NCI-H1694 treated with DMSO at 0.1 percent for 48 hours (cell line): ENCODE data around the gene DCST1.
A peak's percentile ranks its signal among the peaks of the same experiment; 100 is the strongest.

ENCODE experiments used
- DNase-seq: peaks from one replicate; lab custom pipeline; 2025; lab: John Stamatoyannopoulos, UW

DCST1 gene

GRCh38 chr1:155001675-155002463, 31.8 kb upstream of the DCST1 start:
- peak; percentile 99 for DNase-seq

- no peak for DNase-seq
Observed at GRCh38 chr1:155002464-155003226, 31.0 kb upstream of the DCST1 start, which contains the start of gene ZBTB7B. TSS of gene ZBTB7B (plus strand) at chr1:155002802. CDS start at chr1:155014661, 11,859 bp downstream.

- DNase-seq = no peak
Observed at GRCh38 chr1:155003227-155003765, 30.3 kb upstream of the DCST1 start.

DNA sequence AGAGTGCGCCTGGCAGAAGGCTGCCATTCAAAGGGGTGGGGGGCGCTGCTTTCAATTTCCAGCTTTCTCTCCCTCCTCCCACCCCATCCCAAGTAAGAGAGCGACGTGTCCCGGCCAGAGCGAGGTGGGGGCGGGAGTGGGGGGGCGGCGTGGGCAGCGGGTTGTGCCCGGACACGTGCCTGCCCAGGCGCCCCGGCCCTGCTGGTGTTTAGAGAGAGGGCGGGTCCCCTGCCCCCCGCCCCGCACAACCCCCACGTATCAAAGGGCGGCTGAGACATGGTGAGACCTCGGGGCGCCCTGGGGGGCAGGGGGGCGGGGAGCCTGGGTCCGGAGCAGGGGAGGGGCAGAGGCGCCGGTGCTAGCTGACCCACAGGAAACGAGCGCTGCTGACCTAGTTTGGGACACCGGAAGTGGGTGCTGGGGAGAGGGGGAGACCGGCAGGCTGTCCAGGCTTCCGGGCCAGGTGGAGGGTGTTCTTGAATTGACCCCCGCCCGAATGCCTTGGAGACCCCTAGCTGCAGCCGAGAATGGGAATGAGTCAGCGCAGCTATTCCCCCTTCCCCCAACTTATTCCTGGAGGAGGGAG, 29.8 kb upstream of the DCST1 start:
- no peak for DNase-seq

DNA sequence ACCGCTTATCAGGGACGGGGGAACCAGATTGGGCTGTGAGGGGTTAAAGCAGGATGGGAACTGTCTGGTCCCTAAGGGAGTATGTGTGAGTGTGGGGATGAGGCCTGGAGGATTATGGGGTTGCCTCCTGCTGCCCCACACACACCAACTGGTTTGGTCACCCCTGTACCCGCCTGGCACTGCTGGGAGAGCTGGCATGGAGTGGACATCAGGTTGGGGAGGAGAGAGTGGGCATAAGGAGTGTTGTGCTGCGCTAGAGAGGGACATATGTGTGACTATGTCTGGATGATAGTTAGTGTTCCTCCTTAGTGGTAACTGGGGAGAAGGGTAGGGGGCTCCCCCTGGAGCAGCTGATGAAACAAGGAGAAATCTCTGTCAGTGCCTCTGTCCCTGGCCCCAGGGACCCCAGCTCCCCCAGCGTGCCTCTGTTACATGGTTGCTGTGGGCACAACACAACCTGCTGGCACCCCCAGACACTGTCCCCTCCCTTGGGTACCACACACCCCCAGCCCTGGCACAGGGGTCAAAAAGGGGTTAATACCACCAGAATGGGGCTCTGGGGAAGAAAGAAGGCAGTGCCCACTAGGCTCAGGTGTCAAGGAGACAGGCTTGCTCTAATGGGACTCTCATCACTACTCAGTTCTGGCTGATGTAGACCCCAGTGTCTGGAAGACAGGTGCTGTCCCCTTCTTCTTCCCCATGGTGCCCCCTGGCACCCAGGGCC, 29.1 kb upstream of the DCST1 start:
- no peak for DNase-seq

GRCh38 chr1:155005076-155006011, 28.3 kb upstream of the DCST1 start:
- no peak for DNase-seq

DNA sequence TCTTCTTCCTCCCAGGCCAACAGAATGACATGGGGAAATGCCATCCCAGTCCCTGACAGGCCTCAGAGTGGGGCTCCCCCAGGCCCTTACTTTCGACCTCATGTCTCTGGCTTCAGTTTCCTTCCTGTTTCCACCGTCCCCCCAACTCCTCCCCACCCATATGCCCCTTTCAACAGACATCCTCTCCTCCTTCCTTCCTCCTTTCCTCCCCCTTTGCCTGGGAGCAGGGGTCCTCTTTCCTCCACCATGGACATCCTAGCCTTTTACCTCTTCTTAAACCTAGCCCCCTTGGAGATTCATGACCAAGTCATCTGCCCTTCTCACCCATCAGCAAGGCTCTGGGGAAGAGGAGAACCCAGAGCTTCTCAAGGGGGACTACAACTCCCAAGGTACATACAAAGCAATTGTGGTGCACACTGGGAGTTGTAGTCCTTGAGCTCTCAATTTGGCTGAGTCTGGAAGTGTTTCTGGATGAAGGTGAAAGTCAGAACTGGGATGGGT, 27.0 kb upstream of the DCST1 start:
- peak; percentile 48 for DNase-seq

- DNase-seq = no peak
Observed at GRCh38 chr1:155007251-155007828, 26.3 kb upstream of the DCST1 start.

DNA sequence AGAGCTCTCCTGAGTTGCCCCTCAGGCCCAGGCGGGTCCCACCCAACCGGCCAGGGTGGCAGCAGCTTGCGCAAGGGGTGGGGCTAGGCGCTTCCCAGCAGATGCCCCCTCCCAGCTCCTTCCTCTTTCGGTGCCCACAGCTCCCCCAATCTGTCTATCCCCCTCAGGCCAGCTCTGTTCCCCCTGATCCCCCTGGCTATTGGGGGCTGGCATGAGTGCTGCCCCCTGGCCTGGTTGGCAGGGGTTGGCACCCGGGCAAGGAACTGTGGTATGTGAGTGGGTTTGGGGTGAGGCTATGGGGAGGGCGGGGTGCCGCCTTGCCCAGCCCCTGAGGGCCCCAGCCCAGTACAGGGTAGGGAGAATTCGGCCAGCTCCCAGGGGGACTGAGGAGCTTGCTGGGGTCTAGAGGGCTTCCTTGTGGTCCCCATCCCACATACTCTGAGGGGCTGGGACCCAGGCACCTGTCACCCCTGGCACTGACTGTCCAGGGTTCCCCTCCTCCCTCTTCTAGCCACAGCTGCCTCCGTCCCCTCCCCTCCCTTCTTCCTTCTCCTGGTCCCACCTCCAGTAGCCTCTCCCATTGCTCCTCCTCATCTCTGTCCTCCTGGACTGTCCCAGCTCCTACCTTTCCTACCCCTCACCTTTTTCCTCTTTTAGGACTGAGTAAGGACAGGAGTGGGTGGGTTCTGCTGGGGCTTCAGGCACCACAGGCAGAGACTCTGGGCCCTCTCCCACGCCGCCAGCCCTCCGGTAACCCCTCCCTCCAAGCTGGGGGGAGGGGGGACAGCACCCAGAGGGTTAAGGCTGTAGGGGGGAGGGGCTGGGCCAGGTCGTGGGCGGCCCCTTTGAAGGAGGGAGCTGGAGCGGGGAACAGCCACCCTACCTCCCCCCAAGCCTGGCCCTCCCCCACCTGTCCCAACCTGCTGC, 25.3 kb upstream of the DCST1 start:
- no peak for DNase-seq

GRCh38 chr1:155009221-155009711, 24.4 kb upstream of the DCST1 start:
- no peak for DNase-seq

DNA sequence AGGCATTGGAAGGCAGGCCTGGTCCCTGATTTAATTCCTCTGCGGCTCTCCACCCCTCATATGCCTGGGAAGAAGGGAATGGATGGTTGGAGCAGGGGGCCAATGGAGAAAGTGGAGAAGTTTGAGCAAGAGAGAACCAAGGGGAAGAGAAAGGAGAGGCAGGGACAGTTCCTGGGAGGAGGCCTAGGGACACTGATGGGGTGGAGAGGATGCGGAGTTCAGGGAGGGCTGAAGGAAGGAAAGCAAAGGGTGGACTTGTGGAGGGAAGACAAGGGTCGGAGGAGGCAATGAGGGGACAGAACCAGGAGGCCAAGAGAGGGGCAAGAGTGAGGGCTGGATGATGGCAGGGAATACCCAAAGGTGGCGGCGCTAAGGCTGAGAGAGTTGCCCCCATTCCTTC, 23.9 kb upstream of the DCST1 start:
- no peak for DNase-seq

GRCh38 chr1:155010211-155010918, 23.3 kb upstream of the DCST1 start:
- DNase-seq = no peak

DNA sequence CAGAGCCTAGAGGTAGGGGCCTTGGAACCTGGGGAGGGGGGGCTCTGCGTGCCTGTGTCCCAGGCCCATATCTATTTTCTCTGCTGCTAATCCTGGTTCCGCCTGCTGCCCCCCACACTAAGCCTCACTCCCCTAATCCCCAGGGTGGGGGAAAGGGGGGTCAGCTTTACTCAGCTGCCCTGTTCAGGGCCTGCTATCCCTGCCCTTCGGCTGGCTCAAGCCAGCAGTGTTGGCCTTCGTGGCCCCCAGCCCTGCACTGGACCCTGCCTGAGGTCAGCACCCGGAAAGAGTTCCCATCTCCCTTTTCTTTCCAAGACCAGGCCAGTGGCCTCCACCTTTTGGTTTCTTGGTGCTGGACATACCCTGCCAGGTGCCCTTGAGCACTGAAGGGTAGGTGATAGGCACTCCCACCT, 22.6 kb upstream of the DCST1 start:
- no peak for DNase-seq

DNA sequence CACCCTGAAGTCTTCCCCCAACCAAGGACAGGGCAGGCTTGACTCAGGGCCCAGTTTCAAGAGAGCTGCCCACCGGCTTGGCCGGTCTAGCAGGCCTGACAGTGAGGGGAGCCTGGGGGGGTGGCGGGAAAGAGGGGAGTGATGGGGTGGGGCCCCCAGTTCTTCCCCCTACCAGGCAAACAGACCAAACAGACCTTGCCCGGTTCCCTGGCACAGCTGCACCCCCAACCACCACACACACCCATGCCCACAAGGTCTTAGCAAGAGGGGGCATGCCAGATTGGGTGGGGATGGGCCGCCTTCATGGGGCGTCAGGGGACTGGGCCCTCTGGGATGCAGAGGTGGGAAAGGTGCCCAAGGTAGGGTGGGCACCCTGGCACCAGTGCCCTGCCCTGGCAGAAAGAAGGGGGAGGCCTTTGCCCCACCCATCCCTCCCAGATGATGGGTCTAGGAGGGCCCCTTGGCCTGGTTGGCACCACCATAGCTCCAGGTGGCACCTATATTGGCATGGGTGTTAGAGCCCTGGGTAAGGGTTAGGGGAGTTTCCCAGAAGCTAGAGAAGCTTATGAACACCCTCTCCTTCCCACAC, 22.1 kb upstream of the DCST1 start:
- DNase-seq = no peak

GRCh38 chr1:155012026-155012546, 21.5 kb upstream of the DCST1 start:
- no peak for DNase-seq

DNA sequence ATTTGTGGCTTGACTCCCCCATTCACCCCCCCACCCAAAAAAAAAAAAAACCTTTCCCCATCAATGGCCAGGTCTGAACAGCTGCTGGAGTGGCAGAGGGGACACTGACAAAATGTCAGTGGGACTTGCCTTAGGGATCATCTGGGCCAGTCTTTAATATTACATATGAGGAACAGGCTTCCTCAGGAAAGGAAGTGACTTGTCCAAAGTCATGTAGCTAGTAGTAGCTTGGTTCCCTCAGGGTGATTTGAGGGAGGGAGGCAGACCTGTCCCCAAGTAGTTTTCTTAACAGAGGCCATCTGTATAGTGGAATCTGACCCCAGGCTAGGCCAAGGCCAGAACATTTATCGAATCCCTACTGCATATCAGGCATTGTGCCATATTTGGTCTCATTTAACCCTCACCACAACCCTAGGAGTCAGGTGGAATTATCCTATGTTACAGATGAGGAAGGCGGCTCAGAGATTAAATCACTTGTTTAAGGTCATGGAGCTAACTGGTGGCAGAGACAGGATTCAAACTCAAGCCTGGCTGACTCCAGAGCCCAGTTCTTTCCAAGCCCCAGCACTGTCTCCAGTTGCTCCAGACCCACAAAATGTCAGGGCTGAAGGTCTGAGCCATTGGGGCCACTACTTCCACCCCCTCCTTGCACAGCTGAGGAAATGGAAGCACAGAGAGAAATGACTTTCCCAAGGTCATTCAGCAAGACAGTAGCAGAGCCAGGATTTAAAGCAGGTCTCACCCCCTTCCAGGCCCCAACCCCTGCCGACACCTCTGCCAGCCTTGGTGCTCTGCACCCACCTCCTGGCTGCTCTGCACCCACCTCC, 20.6 kb upstream of the DCST1 start:
- DNase-seq = no peak

DNA sequence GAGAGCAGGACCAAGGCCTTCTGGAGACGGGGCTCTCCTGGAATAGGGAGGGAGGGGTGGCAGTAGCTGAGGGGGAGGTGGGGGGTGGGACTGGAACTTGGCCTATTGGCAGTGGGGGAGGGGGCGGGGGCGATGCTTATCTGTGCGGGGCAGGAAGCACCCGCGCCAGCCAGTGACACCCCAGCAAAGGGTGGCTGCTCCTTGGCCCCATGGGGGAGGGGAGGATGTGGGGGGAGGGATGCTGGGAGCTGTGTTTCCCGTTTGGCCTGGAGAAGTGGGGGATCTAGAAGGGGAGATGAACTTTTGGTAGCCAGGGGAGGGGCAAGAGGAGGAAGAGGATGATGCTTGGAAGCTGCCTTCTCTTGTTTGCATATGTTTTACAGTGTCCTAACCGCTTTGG, 20.0 kb upstream of the DCST1 start:
- no peak for DNase-seq
